DOHH2 (cell line): ENCODE measurements around the gene ITPR1.

Source experiments
- H3F3A ChIP-seq: fragments of 200-600 bp; sonication (generic), shearing (Covaris generic); 2 replicates; pipeline ENCODE4 v1.6.0; 2016; ENCODE audit warnings: antibody characterized with exemption, mild to moderate bottlenecking; ENCODE audit not compliant: control insufficient read depth, insufficient read depth
- H3K27ac ChIP-seq: fragments of 200-600 bp; sonication (generic); 2 replicates; pipeline ENCODE4 v1.5.1; 2014; ENCODE audit warnings: low read depth, mild to moderate bottlenecking, low read length, moderate library complexity
- H3K27me3 ChIP-seq: fragments of 200-600 bp; sonication (generic); 2 replicates; pipeline ENCODE4 v1.6.1; 2014; ENCODE audit warnings: mild to moderate bottlenecking, low read length, mixed read lengths; ENCODE audit not compliant: control insufficient read depth
- H3K36me3 ChIP-seq: fragments of 200-600 bp; sonication (generic); 2 replicates; pipeline ENCODE4 v1.6.1; 2014; ENCODE audit warnings: mild to moderate bottlenecking, low read length, moderate library complexity, mixed read lengths; ENCODE audit not compliant: control insufficient read depth
- H3K4me1 ChIP-seq: fragments of 200-600 bp; sonication (generic); 2 replicates; pipeline ENCODE4 v1.6.1; 2014; ENCODE audit warnings: mild to moderate bottlenecking, low read length, mixed read lengths; ENCODE audit not compliant: control insufficient read depth
- H3K4me2 ChIP-seq: fragments of 200-600 bp; sonication (generic); 2 replicates; pipeline ENCODE4 v1.6.0; 2014; ENCODE audit warnings: mild to moderate bottlenecking, low read length, moderate library complexity
- H3K4me3 ChIP-seq: fragments of 200-600 bp; sonication (generic); 2 replicates; pipeline ENCODE4 v1.5.1; 2014; ENCODE audit warnings: mild to moderate bottlenecking, low read length, mixed read lengths
- H3K79me2 ChIP-seq: fragments of 200-600 bp; sonication (generic); 2 replicates; pipeline ENCODE4 v1.6.1; 2014; ENCODE audit warnings: mild to moderate bottlenecking, low read length, mixed read lengths; ENCODE audit not compliant: control insufficient read depth
- H3K9me2 ChIP-seq: fragments of 200-600 bp; sonication (generic); replicated peaks from 2 replicates; pipeline ENCODE4 v1.6.1; 2014; ENCODE audit warnings: mild to moderate bottlenecking, low read length, mixed read lengths; ENCODE audit not compliant: control insufficient read depth
- H3K9me3 ChIP-seq: fragments of 200-600 bp; sonication (generic); 2 replicates; pipeline ENCODE4 v1.6.1; 2014; ENCODE audit warnings: antibody characterized with exemption, low read length, mixed read lengths; ENCODE audit not compliant: control insufficient read depth, insufficient read depth
- H4K20me1 ChIP-seq: fragments of 200-600 bp; sonication (generic); 2 replicates; pipeline ENCODE4 v1.6.0; 2014; ENCODE audit warnings: low read depth, mild to moderate bottlenecking, antibody characterized with exemption, low read length, moderate library complexity; ENCODE audit not compliant: control insufficient read depth, insufficient read depth
- CTCF ChIP-seq: fragments of 200-600 bp; sonication (generic); IDR thresholded peaks from one replicate; pipeline ENCODE4 v1.5.1; 2014; ENCODE audit warnings: antibody characterized with exemption, mild to moderate bottlenecking, low read depth, low read length; ENCODE audit not compliant: poor library complexity, severe bottlenecking
- EZH2phosphoT487 ChIP-seq: fragments of 200-600 bp; sonication (generic); IDR thresholded peaks from 2 replicates; pipeline ENCODE4 v1.6.1; 2017; ENCODE audit warnings: borderline replicate concordance, mild to moderate bottlenecking, antibody characterized with exemption, low read length, moderate library complexity, mixed read lengths

The ITPR1 gene

GRCh38 chr3:4894891-4895530, 401.9 kb downstream of the ITPR1 start:
- Histone ChIP-seq H3K9me3 (no peaks in the 10 kb centered on the region), H3K9me2 (no peaks in the 10 kb centered on the region), H3K4me2 (no peak overlapping the region), H3K79me2 (no peaks in the 10 kb centered on the region), H3K4me3 (no peak overlapping the region), H3K27ac (no peak overlapping the region), H3K27me3 (peaks cover 6% of the 10 kb centered on the region; the same call in 1 of the 2 replicates), H3K36me3 (no peaks in the 10 kb centered on the region), H4K20me1 (no peaks in the 10 kb centered on the region), H3F3A (no peaks in the 10 kb centered on the region), H3K4me1 (no peaks in the 10 kb centered on the region)
- TF ChIP-seq EZH2phosphoT487 (no peak), CTCF (no peak)

GRCh38 chr3:4895838-4896237, 402.7 kb downstream of the ITPR1 start:
- no peaks in the 10 kb centered on the region for H3K79me2 ChIP-seq

More at GRCh38 chr3:4895838-4896237, 402.7 kb downstream of the ITPR1 start:
- H3K27ac ChIP-seq = no peak overlapping the region
- TF ChIP-seq CTCF (no peak), EZH2phosphoT487 (no peak)
- H3K27me3 ChIP-seq = peaks cover 6% of the 10 kb centered on the region; the same call in 1 of the 2 replicates
- no peaks in the 10 kb centered on the region for H4K20me1 ChIP-seq
- no peaks in the 10 kb centered on the region for H3K9me2 ChIP-seq
- H3K4me2 ChIP-seq = no peak overlapping the region
- no peaks in the 10 kb centered on the region for H3K9me3 ChIP-seq
- no peak overlapping the region for H3K4me3 ChIP-seq
- no peaks in the 10 kb centered on the region for H3F3A ChIP-seq
- no peaks in the 10 kb centered on the region for H3K4me1 ChIP-seq
- no peaks in the 10 kb centered on the region for H3K36me3 ChIP-seq
